HG03025 (cell line): ENCODE data around the gene KRTAP9-1.
"Not testable (repeated sequence)": the region's sequence is repeated elsewhere in the genome, so short reads cannot be mapped to it uniquely, and the experiment has no call there.

ENCODE experiments used
- ATAC-seq: cut with Tn5 transposase; IDR thresholded peaks from one replicate; pipeline ENCODE4 v1.9.1; 2021; ENCODE audit warnings: mild to moderate bottlenecking, moderate library complexity; ENCODE audit not compliant: unreplicated experiment, low FRiP score

The KRTAP9-1 gene

DNA sequence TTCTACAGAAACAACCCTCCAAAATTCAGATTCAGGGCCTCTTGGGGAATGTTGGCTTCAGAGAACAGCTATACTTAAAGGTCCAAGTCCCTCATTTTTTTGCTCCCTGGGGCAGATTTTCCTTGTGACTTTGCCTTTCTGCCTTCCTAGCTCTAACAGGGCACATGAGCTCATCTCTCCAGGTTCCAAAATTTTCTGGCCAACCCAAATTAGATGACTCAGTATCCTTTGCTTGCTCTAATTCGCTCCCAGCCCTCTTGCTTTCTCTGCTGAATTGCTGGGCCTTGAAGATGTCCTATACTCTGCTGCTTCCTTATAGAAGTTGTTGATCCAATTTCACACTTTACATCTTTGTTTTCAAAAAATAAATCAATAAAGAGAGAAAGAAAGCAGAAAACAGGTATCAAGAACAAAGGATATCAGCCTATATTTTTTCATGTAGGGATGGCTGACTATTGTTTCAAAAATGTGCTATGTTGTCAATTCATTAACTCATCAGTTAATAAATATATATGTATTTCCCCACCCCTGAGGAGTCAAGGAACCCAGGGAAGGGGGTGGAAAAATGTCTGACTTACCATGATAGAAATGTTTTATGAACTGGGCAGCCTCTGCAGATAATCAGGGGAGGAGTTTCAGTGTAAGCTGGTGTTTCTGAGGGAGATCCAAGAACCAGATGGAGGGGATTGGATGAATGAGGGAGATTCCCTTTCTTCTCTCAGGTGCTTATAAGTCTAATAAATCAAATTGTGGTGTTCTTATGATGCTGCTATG is 10.7 kb upstream of the KRTAP9-1 start:
- no peak for ATAC-seq

DNA sequence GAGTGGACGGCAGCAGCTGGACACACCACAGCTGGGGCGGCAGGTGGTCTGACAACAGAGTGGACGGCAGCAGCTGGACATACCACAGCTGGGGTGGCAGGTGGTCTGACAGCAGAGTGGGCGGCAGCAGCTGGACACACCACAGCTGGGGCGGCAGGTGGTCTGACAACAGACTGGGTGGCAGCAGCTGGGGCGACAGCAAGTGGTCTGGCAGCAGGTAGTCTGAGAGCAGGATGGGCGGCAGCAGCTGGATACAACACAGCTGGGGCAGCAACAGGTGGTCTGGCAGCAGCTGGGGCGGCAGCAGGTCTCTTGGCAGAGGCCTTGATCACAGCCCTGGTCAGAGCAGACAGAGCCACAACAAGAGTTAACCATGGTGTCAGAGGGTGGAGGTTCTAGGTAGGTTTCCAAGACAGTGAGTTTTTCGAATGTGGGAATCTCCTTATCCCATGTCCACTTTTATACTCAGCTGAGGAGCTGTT is 5.2 kb upstream of the KRTAP9-1 start, which contains the start of gene KRTAP4-1:
Gene KRTAP4-1 (minus strand): TSS at position 432 of the 482 bp plus-strand sequence. CDS start 57 bp downstream, at position 375.
- ATAC-seq: no peak

DNA sequence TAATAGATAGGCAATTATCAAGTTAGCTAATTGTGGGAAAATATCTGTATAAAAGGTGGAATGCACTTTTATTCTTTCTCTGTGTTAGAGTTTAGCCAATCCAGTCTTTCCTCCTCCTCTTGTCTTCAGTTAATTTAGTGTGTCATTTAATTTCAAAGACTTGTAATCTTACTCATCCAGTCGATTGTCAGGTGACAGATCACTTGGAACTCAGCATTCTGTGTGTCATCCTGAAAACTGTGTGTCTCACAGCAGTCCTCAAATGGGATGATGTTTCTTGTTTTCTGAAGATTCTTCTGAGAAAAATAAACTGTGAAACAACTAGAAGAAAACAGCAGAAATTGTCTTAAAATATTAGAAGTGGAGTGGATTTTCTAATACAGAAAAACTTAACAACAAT is 4.7 kb upstream of the KRTAP9-1 start:
- no peak for ATAC-seq

DNA sequence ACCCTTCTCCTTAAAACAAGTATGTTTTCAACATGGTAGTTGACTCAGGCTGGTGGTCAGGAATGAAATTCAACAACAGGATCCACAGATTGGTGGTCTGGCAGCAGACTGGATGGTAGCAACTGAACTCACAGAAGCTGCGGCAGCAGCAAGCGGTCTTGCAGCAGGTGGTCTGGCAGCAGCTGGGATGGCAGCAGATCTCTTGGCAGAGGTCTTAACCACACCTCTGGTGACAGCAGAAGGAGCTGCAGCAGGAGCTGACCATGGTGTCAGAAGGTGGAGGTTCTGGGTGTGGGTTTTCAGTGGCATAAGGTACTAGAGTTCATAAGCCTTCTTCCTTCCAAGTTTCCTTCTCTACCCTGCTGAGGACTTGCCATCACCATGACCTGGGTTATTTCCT is 2.8 kb upstream of the KRTAP9-1 start:
- no peak for ATAC-seq

DNA sequence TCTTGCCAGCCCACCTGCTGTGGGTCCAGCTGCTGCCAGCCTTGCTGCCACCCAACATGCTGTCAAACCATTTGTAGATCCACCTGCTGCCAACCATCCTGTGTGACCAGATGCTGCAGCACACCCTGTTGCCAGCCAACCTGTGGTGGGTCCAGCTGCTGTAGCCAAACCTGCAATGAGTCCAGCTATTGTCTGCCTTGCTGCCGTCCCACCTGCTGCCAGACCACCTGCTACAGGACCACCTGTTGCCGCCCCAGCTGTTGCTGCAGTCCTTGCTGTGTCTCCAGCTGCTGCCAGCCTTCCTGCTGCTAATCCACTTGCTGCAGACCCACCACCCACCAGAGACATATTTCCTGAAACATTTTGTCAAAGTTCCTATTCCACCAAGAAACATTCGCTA is 641 bp downstream of the KRTAP9-1 start:
- ATAC-seq: no peak

DNA sequence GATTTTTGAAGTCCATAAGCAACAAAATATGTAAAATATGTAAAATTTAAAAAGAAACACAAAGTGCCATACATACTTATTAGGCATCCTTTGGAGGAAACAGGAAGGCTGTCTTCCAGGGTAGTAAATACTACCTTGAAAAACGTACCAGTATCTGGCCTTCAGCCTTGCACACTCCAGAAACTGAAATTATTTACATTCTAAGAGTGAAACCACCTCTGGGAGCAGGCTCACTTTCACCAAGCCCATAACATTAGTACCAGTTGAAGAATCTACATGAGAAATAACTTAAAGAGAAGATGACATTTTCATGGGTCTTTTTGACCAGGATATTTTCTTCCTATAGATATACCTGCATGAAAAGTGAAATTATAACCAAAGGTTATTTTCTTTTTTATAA is 6.4 kb downstream of the KRTAP9-1 start:
- no peak for ATAC-seq

DNA sequence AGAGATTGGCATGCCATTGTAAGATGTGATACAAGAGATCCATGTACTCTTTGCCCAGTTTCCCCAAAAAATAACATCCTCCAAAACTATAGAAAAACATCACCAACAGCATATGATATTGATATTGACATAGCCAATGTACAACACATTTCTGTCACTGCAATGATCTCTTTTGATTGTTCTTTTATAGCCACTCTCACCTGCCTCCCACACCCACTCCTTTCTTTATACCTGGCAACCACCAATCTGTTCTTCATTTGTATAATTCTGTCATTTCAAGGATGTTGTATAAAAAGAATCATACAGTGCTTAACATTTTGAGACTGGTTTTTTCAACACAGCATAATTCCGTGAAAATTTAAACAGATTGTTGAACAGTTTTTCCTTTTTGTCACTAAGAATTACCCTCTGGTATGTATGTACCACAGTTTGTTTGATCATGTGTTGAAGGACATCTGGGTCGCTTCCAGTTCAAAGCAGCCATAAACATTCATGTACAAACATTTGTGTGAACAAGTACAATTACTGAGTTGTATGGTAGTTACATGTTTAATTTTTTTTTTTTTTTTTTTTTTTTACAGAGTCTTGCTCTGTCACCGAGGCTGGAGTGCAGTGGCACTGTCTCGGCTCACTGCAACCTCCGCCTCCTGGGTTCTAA is 9.9 kb downstream of the KRTAP9-1 start:
- no peak for ATAC-seq

DNA sequence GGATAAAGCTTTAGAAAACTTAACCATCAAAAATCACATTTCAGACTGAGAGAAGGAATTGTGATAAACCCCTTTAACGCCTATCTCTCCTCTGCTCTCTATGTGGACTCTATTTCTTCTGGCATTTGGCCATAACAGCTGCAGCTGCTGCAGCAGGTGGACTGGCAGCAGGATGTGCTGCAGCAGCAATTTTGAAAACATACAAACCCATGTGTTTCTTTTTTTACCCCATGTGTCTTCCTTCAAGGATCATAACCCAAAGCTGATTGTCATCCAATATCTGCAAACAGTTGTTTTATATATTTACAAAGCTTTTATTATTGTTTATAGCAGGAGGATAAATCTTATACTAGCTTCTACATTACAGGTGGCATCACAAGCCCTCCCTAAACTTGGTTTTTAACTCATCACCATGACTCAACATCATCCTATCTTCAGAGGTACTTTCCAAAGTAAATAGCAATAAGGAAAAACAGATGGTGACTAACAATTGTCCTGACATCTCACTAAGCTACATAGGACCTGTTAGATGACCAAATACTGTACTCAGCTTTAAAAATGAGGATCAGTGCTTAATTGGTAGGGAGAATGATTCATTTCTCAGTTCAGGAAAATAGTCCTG is 22.3 kb downstream of the KRTAP9-1 start:
- no peak for ATAC-seq

DNA sequence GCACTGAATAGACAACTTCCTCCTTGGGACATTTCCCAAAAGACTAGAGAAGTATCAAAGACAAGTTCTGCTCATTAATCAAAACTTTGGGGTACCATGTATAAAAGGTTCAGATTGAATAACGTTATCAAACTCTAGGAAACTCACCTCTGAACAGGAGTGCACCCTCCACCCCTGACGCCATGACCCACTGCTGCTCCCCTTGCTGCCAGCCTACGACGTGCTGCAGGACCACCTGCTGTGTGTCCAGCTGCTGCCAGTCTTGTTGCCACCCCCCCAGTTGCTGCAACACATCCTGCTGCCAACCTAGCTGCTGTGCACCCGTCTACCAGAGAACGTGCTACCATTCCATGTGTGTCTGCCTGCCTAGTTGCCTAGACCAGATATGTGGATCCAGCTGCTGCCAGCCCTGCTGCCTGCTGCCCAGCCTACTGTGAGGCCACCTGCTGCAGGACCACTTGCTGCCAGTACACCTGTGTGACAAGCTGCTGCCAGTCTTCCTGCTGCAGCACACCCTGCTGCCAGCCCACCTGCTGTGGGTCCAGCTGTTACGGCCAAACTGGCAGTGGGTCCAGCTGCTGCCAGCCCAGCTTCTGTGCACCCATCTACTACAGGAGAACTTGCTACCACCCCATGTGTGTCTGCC is 23.0 kb downstream of the KRTAP9-1 start:
- ATAC-seq: no peak

DNA sequence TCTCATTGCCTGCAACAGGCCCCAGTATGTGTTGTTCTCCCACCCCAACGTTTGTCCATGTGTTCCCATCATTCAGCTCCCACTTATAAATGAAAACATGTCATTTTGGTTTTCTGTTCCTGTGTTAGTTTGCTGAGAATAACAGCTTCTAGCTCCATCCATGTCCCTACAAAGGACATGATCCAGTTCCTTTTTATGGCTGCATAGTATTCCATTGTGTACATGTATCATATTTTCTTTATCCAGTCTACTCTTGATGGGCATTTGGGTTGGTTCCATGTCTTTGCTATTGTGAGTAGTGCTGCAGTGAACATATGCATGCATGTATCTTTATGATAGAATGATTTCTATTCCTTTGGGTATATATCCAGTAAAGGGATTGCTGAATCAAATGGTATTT is 26.0 kb downstream of the KRTAP9-1 start:
- no peak for ATAC-seq

DNA sequence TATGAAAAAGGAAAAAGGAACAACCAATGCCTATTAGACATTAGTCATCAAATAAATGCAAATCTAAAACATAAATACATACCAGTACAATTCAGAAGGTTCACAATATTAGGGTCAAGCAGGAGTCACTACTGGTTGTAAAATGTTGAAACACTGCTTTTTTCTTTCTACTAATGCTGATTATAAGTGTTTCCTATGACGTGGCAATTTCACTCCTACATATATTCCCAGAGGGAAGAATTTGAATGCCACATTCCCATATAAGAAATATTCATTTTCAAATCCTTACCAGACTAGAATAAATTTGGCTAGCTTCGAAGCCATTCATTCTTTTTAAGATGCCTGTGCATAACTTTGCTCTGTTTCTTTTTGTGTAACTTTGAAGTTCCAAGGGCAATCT is 34.1 kb downstream of the KRTAP9-1 start:
- ATAC-seq: no peak

DNA sequence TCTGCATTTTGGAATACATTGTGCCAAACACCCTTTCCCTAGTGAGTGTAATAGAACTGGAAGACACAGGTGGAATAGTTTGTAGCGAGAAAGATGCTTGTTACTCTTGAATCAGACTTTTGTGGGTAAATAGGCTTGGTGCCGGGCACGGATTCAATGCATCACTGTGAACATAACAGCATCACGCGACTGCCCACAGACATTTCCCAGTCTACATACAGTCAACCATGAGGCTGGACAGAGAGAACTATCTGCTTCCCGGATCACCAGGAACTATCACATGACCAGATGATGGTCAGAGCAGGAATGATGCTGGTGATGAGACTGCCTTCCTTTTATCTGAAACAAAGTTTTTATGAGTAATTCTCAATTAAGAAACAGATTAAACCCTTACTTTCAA is 36.4 kb downstream of the KRTAP9-1 start:
- ATAC-seq: no peak

DNA sequence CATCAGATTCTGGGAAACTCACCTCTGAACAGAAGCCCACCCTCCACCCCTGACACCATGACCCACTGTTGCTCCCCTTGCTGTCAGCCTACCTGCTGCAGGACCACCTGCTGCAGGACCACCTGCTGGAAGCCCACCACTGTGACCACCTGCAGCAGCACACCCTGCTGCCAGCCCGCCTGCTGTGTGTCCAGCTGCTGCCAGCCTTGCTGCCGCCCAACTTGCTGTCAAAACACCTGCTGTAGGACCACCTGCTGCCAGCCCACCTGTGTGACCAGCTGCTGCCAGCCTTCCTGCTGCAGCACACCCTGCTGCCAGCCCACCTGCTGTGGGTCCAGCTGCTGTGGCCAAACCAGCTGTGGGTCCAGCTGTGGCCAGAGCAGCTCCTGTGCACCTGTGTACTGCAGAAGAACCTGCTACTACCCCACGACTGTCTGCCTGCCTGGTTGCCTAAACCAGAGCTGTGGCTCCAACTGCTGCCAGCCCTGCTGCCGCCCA is 37.0 kb downstream of the KRTAP9-1 start, which contains the start of gene KRTAP9-2:
Gene KRTAP9-2 (plus strand): TSS at position 51 of the 498 bp plus-strand sequence. CDS start 7 bp downstream, at position 58.
- not testable (repeated sequence) for ATAC-seq

DNA sequence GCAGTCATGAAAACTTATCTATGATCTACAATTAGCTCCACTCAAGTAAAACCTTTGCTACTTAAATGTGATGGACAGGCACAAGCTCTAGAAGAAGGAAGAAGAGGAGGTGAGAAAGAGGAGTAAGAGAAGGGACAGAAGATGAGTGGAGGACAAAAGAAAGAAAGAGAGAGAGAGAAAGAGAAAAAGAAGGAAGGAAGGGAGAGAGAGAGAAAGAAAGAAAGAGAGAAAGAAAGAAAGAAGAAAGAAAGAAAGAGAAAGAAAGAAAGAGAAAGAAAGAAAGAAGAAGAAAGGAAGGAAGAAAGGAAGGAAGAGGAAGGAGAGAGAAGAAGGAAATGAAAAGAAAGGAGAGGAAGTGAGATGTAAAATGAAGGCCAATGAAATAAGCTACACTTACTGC is 40.4 kb downstream of the KRTAP9-1 start:
- no peak for ATAC-seq

DNA sequence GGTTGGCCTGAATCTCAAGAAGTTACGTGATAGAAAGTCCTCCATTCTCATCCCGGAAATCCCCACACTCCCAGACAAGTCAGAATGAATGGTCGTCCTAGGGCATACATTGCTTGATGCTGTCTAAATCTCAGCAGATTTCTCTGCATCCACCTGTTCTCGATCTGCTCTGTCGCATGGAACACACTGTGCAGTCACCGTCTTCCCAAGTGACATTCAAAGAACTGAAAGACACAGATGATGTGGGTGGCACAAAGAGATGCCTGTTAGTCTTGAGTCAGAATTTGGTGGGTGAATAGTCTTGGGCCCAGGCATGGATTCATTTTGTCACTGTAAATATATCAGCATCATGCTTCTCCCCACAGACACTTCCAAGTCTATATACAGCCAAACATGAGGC is 42.0 kb downstream of the KRTAP9-1 start:
- ATAC-seq: no peak

DNA sequence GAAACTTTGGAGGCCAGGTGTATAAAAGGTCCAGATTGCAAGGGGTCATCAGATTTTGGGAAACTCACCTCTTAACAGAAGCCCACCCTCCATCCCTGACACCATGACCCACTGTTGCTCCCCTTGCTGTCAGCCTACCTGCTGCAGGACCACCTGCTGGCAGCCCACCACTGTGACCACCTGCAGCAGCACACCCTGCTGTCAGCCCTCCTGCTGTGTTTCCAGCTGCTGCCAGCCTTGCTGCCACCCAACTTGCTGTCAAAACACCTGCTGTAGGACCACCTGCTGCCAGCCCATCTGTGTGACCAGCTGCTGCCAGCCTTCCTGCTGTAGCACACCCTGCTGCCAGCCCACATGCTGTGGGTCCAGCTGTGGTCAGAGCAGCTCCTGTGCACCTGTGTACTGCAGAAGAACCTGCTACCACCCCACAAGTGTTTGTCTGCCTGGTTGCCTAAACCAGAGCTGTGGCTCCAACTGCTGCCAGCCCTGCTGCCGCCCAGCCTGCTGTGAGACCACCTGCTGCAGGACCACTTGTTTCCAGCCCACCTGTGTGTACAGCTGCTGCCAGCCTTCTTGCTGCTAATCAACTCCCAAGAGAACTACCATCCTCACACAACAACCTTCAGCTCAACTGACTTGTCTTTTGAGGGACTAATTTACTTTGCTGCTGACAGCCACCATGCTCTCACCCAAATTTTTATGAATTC is 42.9 kb downstream of the KRTAP9-1 start, which contains the start of gene KRTAP9-3:
Gene KRTAP9-3 (plus strand): TSS at position 51 of the 707 bp plus-strand sequence. CDS start 53 bp downstream, at position 104.
- not testable (repeated sequence) for ATAC-seq

DNA sequence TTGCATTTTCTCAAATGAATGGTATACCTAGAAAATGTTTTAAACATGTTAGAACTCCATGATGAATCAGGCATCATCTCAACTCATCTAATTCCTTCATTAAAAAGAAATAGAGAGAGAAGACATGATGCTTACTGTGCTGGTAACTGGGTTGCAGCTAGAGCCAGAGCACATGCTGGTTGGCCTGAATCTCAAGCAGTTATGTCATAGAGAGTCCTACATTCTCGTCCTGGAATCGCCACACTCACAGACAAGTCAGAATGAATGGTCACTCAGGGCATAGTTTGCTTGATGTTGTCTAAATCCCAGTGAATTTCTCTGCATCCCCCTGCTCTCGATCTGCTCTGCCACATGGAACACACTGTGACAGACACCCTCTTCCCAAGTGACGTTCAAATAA is 47.4 kb downstream of the KRTAP9-1 start:
- ATAC-seq: not testable (repeated sequence)

DNA sequence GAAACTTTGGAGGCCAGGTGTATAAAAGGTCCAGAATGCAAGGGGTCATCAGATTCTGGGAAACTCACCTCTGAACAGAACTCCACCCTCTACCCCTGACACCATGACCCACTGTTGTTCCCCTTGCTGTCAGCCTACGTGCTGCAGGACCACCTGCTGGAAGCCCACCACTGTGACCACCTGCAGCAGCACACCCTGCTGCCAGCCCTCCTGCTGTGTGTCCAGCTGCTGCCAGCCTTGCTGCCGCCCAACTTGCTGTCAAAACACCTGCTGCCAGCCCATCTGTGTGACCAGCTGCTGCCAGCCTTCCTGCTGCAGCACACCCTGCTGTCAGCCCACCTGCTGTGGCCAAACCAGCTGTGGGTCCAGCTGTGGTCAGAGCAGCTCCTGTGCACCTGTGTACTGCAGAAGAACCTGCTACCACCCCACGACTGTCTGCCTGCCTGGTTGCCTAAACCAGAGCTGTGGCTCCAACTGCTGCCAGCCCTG is 48.3 kb downstream of the KRTAP9-1 start, which contains the start of gene KRTAP9-8:
Gene KRTAP9-8 (plus strand): TSS at position 51 of the 489 bp plus-strand sequence. CDS start 53 bp downstream, at position 104.
- not testable (repeated sequence) for ATAC-seq
